VCaP (cell line): ENCODE results near the gene ASB7.

Experiments
- H3K27ac ChIP-seq: fragments of 450-650 bp; 2 replicates; pipeline ENCODE4 v1.5.1; 2017
- CTCF ChIP-seq: fragments of 450-650 bp; conservative IDR thresholded peaks from 2 replicates; pipeline ENCODE4 v1.5.1; 2017; ENCODE audit warnings: mild to moderate bottlenecking, moderate library complexity

Gene ASB7

DNA sequence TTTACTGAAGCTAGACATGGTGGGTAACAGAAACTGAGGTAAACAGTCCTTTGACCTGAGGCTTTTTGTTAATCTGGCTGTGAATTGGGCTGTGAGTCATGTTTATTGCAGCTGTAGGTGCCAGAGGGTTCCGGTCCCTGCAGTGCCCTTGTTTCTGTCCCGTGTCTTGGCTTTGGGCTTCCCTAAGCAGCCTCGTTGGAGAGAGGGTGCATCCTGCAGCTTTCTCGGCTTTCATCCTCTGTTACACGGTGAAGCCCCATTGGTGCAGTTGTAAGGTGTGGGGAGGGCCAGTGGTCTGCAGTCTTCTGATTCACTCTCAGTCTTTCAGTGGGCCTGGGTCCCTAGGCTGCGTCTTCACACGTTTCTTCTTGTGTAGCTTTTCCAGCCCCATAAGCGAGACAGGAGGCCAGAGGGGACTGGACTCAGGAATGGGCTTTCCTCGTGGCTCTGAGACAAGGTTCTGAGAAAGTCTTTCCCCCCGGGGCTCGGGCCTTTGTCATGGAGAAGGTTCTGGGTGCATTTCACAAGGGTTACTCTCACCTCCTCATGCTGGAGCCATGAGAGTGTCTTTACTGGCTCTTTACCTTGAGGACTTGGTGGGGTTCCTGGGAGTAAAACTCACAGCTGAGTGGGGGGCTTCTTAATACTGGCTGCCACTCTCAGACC is 33.1 kb downstream of the ASB7 start:
- H3K27ac ChIP-seq: no peak overlapping the region
- TF ChIP-seq CTCF: no peak

DNA sequence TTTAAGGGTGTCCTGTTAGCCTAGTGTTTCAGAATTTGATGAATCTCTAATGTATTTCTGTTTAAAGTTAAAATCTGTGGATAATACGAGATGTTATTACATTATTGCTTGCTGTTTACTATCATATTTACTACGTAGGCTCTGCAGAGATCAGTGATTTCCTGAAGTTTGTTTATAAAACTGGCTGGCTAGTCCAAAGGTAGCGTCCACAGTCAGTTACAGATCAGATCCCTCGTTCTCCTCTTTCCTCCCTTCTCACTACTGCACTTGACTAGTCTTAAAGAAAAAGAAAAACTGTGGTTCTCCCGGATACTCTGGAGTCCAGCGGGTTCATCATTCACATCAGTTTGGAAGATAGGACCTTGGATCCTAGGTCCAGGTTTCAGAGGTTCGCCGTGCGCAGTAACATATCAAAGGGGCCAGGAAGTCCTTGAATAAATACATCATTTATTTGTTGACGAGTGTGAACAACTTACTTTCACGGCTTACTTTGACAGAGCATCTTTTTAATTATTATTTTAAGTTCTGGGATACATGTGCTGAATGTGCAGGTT is 35.9 kb downstream of the ASB7 start:
- no peak for TF ChIP-seq CTCF

GRCh38 chr15:100642213-100642949 is 40.0 kb downstream of the ASB7 start:
- H3K27ac ChIP-seq: no peak overlapping the region
- TF ChIP-seq CTCF: no peak

More for the DNA sequence above, 35.9 kb downstream of the ASB7 start:
- H3K27ac ChIP-seq: no peak overlapping the region

- H3K27ac ChIP-seq: no peak overlapping the region
- no peak for TF ChIP-seq CTCF
Measured at GRCh38 chr15:100642950-100643338, 40.6 kb downstream of the ASB7 start.

GRCh38 chr15:100645671-100646070 is 43.3 kb downstream of the ASB7 start:
- TF ChIP-seq CTCF: no peak
- H3K27ac ChIP-seq: no peak overlapping the region

DNA sequence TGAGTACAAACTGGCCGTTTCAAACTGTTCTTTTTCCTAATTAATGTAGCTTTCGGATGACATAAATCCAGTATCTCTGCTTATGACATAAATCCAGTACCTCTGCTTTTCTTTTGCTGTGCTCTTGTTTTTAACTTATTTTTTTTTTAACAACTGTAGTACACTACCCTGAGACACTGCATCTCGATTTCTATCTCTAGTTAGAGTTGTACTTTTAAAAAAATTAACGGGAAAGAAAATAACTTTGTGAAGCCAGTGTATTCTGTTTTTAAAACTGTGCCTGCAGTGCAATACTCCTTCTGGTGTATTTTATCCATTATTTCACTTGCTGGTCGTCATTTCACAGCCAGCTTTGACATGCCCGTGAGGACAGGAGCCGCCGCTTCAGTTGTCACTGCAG is 46.6 kb downstream of the ASB7 start:
- H3K27ac ChIP-seq: no peak overlapping the region
- TF ChIP-seq CTCF: no peak

DNA sequence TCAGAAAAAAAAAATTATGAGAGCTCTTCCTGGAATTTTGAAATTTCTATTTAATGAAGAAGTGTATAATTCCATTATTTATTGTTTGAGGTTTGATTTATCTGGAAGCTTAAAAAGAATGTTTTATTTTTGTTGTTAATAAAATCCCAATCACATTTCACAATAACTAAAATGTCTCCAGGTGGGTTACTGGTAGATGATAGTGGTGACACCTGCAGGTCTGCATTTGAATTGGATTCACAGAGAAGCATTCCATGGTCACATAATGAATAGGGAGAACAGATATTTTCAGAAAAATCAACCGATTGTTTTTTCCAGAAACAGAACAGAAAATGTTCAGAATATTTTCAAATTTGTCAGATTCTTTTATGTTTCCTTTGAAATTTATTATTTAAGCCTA is 48.3 kb downstream of the ASB7 start:
- peak; percentile 81 for TF ChIP-seq CTCF
- H3K27ac ChIP-seq: no peak overlapping the region
